ENCODE data around the gene EIF1AY. TPM values are rescaled to one million over a fixed set of nuclear protein-coding genes. Genes with fewer than 3 reads are reported as not detected.
A peak's percentile ranks its signal among the peaks of the same experiment; 100 is the strongest.

EIF1AY gene
- total and polyA plus RNA-seq, 2 donors (not counting 1 experiment from before 2014, with no cell fraction given): 30.5 TPM; not detected in 1

- Histone ChIP-seq H3K27me3 (replicated peaks in 1 of 4; ENCODE audit: control extremely low read depth in 1 of 4, control insufficient read depth in 3 of 4, insufficient read depth in 4 of 4, low read length in 3 of 4) (no peaks in the 10 kb centered on the region), H3K4me3 (ENCODE audit: control extremely low read depth in 1 of 5, extremely low read depth in 1 of 5, insufficient read depth in 1 of 5, low read depth in 2 of 5, low read length in 4 of 5) (no peak overlapping the region), H3K9ac (ENCODE audit: low read length) (no peak overlapping the region), H3K36me3 (replicated peaks in 1 of 2; ENCODE audit: control extremely low read depth in 1 of 2, control insufficient read depth in 1 of 2, extremely low read depth in 1 of 2, insufficient read depth in 2 of 2, low read length in 1 of 2) (no peaks in the 10 kb centered on the region), H4K20me1 (ENCODE audit: control insufficient read depth, insufficient read depth, low read length, poor library complexity, severe bottlenecking) (no peaks in the 10 kb centered on the region), H2AFZ (ENCODE audit: insufficient read depth, low read depth, low read length, poor library complexity, severe bottlenecking) (no peak overlapping the region), H3K9me3 (ENCODE audit: control extremely low read depth in 1 of 3, control insufficient read depth in 2 of 3, insufficient read depth in 1 of 3, low read length in 2 of 3) (peaks cover 0 to 15% (median 0%) of the 10 kb centered on the region in 3 donors), H3K4me2 (replicated peaks; ENCODE audit: low read depth, low read length, poor library complexity, severe bottlenecking) (no peak overlapping the region), H3K27ac (ENCODE audit: low read length in 2 of 2) (no peak overlapping the region), H3K79me2 (ENCODE audit: control insufficient read depth, insufficient read depth, low read length) (no peaks in the 10 kb centered on the region), H3K4me1 (ENCODE audit: control insufficient read depth in 2 of 2, insufficient read depth in 2 of 2, low read length in 2 of 2) (peaks cover 0 to 5% of the 10 kb centered on the region in 2 donors)
- intact Hi-C loops (cut with micrococcal nuclease): no loop called here
- Mint-ChIP-seq H3K27me3 (no peaks in the 10 kb centered on the region), H3K9me3 (ENCODE audit: insufficient read depth) (no peaks in the 10 kb centered on the region), H3K27ac (no peak overlapping the region), H3K4me3 (no peak overlapping the region), H3K4me1 (peaks cover 4% of the 10 kb centered on the region)
- WGBS (ENCODE audit: insufficient coverage): no CpG with 5 or more reads among the region's 2 CpGs
- DNase-seq (no peak), ATAC-seq (ENCODE audit: low read depth) (no peak)
- CTCF ChIA-PET: interaction anchor here (1.3 kb wide), 1 partner anchor 14 kb away, joined by 4 read pairs; no protein-coding TSS in a partner anchor
- TF ChIP-seq CTCF (IDR thresholded peaks at IDR 0.05) (no peak), EZH2 (IDR thresholded peaks at IDR 0.05; ENCODE audit: borderline replicate concordance, insufficient read depth, low read depth, low read length, poor library complexity, severe bottlenecking) (no peak)
- POLR2A ChIA-PET: no interaction called here
These were observed 19.8 kb upstream of the EIF1AY start for GRCh38 chrY:20555820-20556219.

GRCh38 chrY:20558677-20559076 is 16.9 kb upstream of the EIF1AY start:
- TF ChIP-seq CTCF (IDR thresholded peaks at IDR 0.05): peak; percentile 71
- TF ChIP-seq EZH2 (IDR thresholded peaks at IDR 0.05; ENCODE audit: borderline replicate concordance, insufficient read depth, low read depth, low read length, poor library complexity, severe bottlenecking): no peak
- Mint-ChIP-seq H3K9me3 (ENCODE audit: insufficient read depth) (no peaks in the 10 kb centered on the region), H3K4me1 (peaks cover 4% of the 10 kb centered on the region), H3K27ac (no peak overlapping the region), H3K4me3 (no peak overlapping the region), H3K27me3 (no peaks in the 10 kb centered on the region)
- Histone ChIP-seq H3K9ac (ENCODE audit: low read length) (no peak overlapping the region), H4K20me1 (ENCODE audit: control insufficient read depth, insufficient read depth, low read length, poor library complexity, severe bottlenecking) (no peaks in the 10 kb centered on the region), H3K4me3 (ENCODE audit: control extremely low read depth in 1 of 5, extremely low read depth in 1 of 5, insufficient read depth in 1 of 5, low read depth in 2 of 5, low read length in 4 of 5) (no peak overlapping the region), H3K4me2 (replicated peaks; ENCODE audit: low read depth, low read length, poor library complexity, severe bottlenecking) (no peak overlapping the region), H3K9me3 (ENCODE audit: control extremely low read depth in 1 of 3, control insufficient read depth in 2 of 3, insufficient read depth in 1 of 3, low read length in 2 of 3) (no peaks in the 10 kb centered on the region), H3K79me2 (ENCODE audit: control insufficient read depth, insufficient read depth, low read length) (no peaks in the 10 kb centered on the region), H3K27ac (ENCODE audit: low read length in 2 of 2) (no peak overlapping the region), H3K4me1 (ENCODE audit: control insufficient read depth in 2 of 2, insufficient read depth in 2 of 2, low read length in 2 of 2) (peaks cover 0 to 5% of the 10 kb centered on the region in 2 donors), H2AFZ (ENCODE audit: insufficient read depth, low read depth, low read length, poor library complexity, severe bottlenecking) (no peak overlapping the region), H3K36me3 (replicated peaks in 1 of 2; ENCODE audit: control extremely low read depth in 1 of 2, control insufficient read depth in 1 of 2, extremely low read depth in 1 of 2, insufficient read depth in 2 of 2, low read length in 1 of 2) (no peaks in the 10 kb centered on the region), H3K27me3 (replicated peaks in 1 of 4; ENCODE audit: control extremely low read depth in 1 of 4, control insufficient read depth in 3 of 4, insufficient read depth in 4 of 4, low read length in 3 of 4) (no peaks in the 10 kb centered on the region)
- ATAC-seq (ENCODE audit: low read depth): no peak
- intact Hi-C loops (cut with micrococcal nuclease): loop anchor here (1.0 kb wide), 3 partner anchors 182 to 702 kb away; no protein-coding TSS in a partner anchor
- WGBS (ENCODE audit: insufficient coverage): no CpG with 5 or more reads among the region's 2 CpGs
- CTCF ChIA-PET: interaction anchor here (0.7 to 1.7 kb wide), 8 partner anchors 13 to 701 kb away, joined by 3 to 6 read pairs (median 4); no protein-coding TSS in a partner anchor
- POLR2A ChIA-PET: no interaction called here
- DNase-seq: peak; percentile 58
